K562 (cell line): ENCODE measurements around the gene NSUN6. TPM values are rescaled to one million over a fixed set of nuclear protein-coding genes. Genes with fewer than 3 reads are reported as not detected.

ENCODE experiments used
- FIP1L1 ChIP-seq: fragments of 200-400 bp; formaldehyde crosslinking; IDR thresholded peaks from 2 replicates; pipeline ENCODE4 v1.6.1; 2018; ENCODE audit warnings: mild to moderate bottlenecking, low read depth, low read length; ENCODE audit not compliant: poor library complexity, severe bottlenecking
- GABPB2 ChIP-seq: fragments of 250-450 bp; sonication (Bioruptor Pico); conservative IDR thresholded peaks from 2 replicates; pipeline ENCODE4 v1.5.1; 2021; ENCODE audit warnings: mild to moderate bottlenecking
- POU5F1 ChIP-seq: fragments of 150-350 bp; IDR thresholded peaks from 2 replicates; pipeline ENCODE4 v1.6.1; 2014; ENCODE audit warnings: borderline replicate concordance, low read length, low read depth, mild to moderate bottlenecking; ENCODE audit not compliant: partially characterized antibody
- SIN3B ChIP-seq: fragments of 450-650 bp; IDR thresholded peaks from 2 replicates; pipeline ENCODE4 v1.6.1; 2017; ENCODE audit warnings: low read depth, mild to moderate bottlenecking, moderate library complexity
- ZFPM2 ChIP-seq: fragments of 250-450 bp; sonication (Bioruptor Pico); IDR thresholded peaks from 2 replicates; pipeline ENCODE4 v1.5.1; 2022; ENCODE audit warnings: mild to moderate bottlenecking
- ZNF707 ChIP-seq: fragments of 250-450 bp; sonication (Bioruptor Pico); conservative IDR thresholded peaks from 2 replicates; pipeline ENCODE4 v1.8.0; 2022; ENCODE audit warnings: inconsistent platforms, mild to moderate bottlenecking, moderate library complexity
- polyA plus RNA-seq, 8 experiments: library from polyadenylated mRNA; depleted of rRNA in 4 of 8; stranded (reverse) in 5 of 8; unstranded in 3 of 8; fragments of >200 nt; fragmentation: Nextera tagmentation in 2 of 8; fragmentation: Illumina TruSeq in 1 of 8; extraction: Ambion mirVana in 2 of 8; extraction: Trizol in 1 of 8; gene quantifications; 2 replicates each; pipeline versions ENCODE4 v1.2.1 to v1.2.3, GENCODE V29; 2011 to 2014; ENCODE audit warnings: inconsistent platforms in 1 of 8, missing spikeins in 1 of 8
- total RNA-seq, 7 experiments: library from RNA; depleted of rRNA in 6 of 7; stranded (reverse); fragments of >200 nt in 6 of 7; fragmentation: Illumina TruSeq in 2 of 7; extraction: Trizol in 2 of 7; gene quantifications; 2 replicates each; pipeline versions ENCODE4 v1.2.1 to v1.2.3, GENCODE V29; 2011 to 2021; ENCODE audit warnings: low replicate concordance in 1 of 7
- TF ChIP-seq, protein P1 (sequence below): IDR thresholded peaks from 2 replicates; pipeline ENCODE4 v1.6.1; 2011; ENCODE audit warnings: borderline replicate concordance, low read depth, mild to moderate bottlenecking, moderate library complexity, low read length; ENCODE audit not compliant: insufficient read depth, poor library complexity, severe bottlenecking
- TF ChIP-seq, protein P2 (sequence below), 2 experiments: fragments of 450-650 bp; formaldehyde crosslinking in 1 of 2; IDR thresholded peaks; 2 replicates each; pipeline versions ENCODE4 v1.4.0 to v1.6.1; 2014 to 2020; ENCODE audit warnings: mild to moderate bottlenecking in 2 of 2, borderline replicate concordance in 1 of 2, low read depth in 1 of 2
- TF ChIP-seq, protein P3 (sequence below): sonication (generic); formaldehyde crosslinking; IDR thresholded peaks from 2 replicates; pipeline ENCODE4 v1.8.1; 2023; ENCODE audit warnings: missing genetic modification reagents, mild to moderate bottlenecking, borderline replicate concordance
- TF ChIP-seq, protein P4 (sequence below): fragments of 250-450 bp; sonication (Bioruptor Pico); IDR thresholded peaks from 2 replicates; pipeline ENCODE4 v1.8.0; 2021; ENCODE audit warnings: moderate library complexity, mild to moderate bottlenecking, inconsistent platforms

Gene NSUN6
- total and polyA plus RNA-seq, 9 of the 15 experiments (the other 6 are each of a cell fraction or from before 2014, with no cell fraction given): 12.5 to 33.1 (median 24.2) TPM

DNA sequence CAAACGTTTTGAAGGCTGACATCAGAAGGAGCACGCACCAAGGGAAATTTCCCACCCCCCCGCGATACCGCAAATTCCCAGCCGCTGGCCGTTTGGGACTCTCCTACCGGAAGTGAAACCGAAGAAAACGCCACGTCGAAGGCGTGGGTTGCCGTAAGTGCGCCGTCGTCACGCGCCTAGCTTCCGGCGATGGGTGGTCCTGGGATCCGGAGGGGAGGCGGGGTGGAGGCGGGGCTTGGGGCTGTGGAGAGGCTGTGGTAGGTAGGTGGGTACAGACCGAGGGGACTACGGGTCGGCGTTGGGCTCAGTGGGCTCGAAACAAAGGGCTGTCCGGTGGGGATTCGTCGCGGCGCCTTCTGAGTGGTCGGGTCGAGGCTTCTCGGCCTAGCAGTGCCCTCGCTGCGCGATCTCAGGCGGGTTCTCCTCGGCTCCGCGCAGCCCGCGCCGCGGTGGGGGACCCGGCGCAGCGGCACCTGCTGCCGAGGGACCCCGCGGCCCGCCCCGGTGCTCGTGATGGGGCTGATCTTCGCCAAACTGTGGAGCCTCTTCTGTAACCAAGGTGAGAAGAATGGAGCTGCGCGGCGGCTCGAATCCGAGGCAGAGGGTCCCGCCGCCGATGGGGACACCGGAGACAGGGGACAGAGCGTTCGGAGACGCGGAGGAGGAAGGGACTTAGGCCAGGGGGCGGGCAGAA, 7.9 kb upstream of the NSUN6 start, which contains the start of gene ARL5B (continued):
- TF ChIP-seq, protein P1, sequence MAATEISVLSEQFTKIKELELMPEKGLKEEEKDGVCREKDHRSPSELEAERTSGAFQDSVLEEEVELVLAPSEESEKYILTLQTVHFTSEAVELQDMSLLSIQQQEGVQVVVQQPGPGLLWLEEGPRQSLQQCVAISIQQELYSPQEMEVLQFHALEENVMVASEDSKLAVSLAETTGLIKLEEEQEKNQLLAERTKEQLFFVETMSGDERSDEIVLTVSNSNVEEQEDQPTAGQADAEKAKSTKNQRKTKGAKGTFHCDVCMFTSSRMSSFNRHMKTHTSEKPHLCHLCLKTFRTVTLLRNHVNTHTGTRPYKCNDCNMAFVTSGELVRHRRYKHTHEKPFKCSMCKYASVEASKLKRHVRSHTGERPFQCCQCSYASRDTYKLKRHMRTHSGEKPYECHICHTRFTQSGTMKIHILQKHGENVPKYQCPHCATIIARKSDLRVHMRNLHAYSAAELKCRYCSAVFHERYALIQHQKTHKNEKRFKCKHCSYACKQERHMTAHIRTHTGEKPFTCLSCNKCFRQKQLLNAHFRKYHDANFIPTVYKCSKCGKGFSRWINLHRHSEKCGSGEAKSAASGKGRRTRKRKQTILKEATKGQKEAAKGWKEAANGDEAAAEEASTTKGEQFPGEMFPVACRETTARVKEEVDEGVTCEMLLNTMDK: no peak
- no peak for TF ChIP-seq ZFPM2
- peak; percentile 37; the same call in 1 of the 2 replicates for TF ChIP-seq SIN3B
- TF ChIP-seq, protein P2, sequence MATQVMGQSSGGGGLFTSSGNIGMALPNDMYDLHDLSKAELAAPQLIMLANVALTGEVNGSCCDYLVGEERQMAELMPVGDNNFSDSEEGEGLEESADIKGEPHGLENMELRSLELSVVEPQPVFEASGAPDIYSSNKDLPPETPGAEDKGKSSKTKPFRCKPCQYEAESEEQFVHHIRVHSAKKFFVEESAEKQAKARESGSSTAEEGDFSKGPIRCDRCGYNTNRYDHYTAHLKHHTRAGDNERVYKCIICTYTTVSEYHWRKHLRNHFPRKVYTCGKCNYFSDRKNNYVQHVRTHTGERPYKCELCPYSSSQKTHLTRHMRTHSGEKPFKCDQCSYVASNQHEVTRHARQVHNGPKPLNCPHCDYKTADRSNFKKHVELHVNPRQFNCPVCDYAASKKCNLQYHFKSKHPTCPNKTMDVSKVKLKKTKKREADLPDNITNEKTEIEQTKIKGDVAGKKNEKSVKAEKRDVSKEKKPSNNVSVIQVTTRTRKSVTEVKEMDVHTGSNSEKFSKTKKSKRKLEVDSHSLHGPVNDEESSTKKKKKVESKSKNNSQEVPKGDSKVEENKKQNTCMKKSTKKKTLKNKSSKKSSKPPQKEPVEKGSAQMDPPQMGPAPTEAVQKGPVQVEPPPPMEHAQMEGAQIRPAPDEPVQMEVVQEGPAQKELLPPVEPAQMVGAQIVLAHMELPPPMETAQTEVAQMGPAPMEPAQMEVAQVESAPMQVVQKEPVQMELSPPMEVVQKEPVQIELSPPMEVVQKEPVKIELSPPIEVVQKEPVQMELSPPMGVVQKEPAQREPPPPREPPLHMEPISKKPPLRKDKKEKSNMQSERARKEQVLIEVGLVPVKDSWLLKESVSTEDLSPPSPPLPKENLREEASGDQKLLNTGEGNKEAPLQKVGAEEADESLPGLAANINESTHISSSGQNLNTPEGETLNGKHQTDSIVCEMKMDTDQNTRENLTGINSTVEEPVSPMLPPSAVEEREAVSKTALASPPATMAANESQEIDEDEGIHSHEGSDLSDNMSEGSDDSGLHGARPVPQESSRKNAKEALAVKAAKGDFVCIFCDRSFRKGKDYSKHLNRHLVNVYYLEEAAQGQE (IDR thresholded peaks at IDR 0.05; ENCODE audit: borderline replicate concordance): no peak
- TF ChIP-seq, protein P2 (CRISPR knock-in tag; IDR thresholded peaks at IDR 0.05; ENCODE audit: low read depth): no peak; the same call in 1 of the 2 replicates
- no peak for TF ChIP-seq GABPB2 (CRISPR knock-in tag)
- no peak for TF ChIP-seq POU5F1
- TF ChIP-seq, protein P3, sequence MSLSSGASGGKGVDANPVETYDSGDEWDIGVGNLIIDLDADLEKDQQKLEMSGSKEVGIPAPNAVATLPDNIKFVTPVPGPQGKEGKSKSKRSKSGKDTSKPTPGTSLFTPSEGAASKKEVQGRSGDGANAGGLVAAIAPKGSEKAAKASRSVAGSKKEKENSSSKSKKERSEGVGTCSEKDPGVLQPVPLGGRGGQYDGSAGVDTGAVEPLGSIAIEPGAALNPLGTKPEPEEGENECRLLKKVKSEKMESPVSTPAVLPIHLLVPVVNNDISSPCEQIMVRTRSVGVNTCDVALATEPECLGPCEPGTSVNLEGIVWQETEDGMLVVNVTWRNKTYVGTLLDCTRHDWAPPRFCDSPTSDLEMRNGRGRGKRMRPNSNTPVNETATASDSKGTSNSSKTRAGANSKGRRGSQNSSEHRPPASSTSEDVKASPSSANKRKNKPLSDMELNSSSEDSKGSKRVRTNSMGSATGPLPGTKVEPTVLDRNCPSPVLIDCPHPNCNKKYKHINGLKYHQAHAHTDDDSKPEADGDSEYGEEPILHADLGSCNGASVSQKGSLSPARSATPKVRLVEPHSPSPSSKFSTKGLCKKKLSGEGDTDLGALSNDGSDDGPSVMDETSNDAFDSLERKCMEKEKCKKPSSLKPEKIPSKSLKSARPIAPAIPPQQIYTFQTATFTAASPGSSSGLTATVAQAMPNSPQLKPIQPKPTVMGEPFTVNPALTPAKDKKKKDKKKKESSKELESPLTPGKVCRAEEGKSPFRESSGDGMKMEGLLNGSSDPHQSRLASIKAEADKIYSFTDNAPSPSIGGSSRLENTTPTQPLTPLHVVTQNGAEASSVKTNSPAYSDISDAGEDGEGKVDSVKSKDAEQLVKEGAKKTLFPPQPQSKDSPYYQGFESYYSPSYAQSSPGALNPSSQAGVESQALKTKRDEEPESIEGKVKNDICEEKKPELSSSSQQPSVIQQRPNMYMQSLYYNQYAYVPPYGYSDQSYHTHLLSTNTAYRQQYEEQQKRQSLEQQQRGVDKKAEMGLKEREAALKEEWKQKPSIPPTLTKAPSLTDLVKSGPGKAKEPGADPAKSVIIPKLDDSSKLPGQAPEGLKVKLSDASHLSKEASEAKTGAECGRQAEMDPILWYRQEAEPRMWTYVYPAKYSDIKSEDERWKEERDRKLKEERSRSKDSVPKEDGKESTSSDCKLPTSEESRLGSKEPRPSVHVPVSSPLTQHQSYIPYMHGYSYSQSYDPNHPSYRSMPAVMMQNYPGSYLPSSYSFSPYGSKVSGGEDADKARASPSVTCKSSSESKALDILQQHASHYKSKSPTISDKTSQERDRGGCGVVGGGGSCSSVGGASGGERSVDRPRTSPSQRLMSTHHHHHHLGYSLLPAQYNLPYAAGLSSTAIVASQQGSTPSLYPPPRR (CRISPR knock-in tag): no peak
- TF ChIP-seq ZNF707 (CRISPR knock-in tag): no peak
- TF ChIP-seq, protein P4, sequence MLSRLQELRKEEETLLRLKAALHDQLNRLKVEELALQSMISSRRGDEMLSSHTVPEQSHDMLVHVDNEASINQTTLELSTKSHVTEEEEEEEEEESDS (CRISPR knock-in tag): no peak
- peak; percentile 83 for TF ChIP-seq FIP1L1
